ENCODE data around the gene YPEL3.

The YPEL3 gene

GRCh38 chr16:30091474-30092372 lies 4.3 kb downstream of the YPEL3 start, which contains the start of gene TBX6 (continued):
- TF ChIP-seq ZBTB26 (tag by site-specific recombination; optimal IDR thresholded peaks at IDR 0.05) (peak; percentile 88), KLF8 (tag by site-specific recombination; IDR thresholded peaks at IDR 0.05) (peak; percentile 39; the same call in 1 of the 2 replicates), SP3 (tag by site-specific recombination; IDR thresholded peaks at IDR 0.05) (peak; percentile 67), BCL11B (tag by site-specific recombination; IDR thresholded peaks at IDR 0.05; ENCODE audit: low read depth) (0 out of 2 replicates have a peak, but pooled peaks have one; percentile 33), ZNF777 (tag by site-specific recombination; IDR thresholded peaks at IDR 0.05; ENCODE audit: borderline replicate concordance) (peak; percentile 82; the same call in 1 of the 2 replicates), ZFP69B (tag by site-specific recombination; IDR thresholded peaks at IDR 0.05) (no peak), HIC1 (tag by site-specific recombination; IDR thresholded peaks at IDR 0.05) (peak; percentile 72), ZSCAN30 (tag by site-specific recombination; IDR thresholded peaks at IDR 0.05) (peak; percentile 76), ZNF37A (tag by site-specific recombination; IDR thresholded peaks at IDR 0.05) (peak; percentile 39; the same call in 1 of the 2 replicates), ZNF555 (tag by site-specific recombination; conservative IDR thresholded peaks at IDR 0.05) (no peak), ZNF76 (tag by site-specific recombination; IDR thresholded peaks at IDR 0.05; ENCODE audit: borderline replicate concordance, low read depth) (peak; percentile 100), ZBTB11 (tag by site-specific recombination; conservative IDR thresholded peaks at IDR 0.05; ENCODE audit: low read depth) (peak; percentile 61), ZNF623 (tag by site-specific recombination; IDR thresholded peaks at IDR 0.05) (no peak), ZSCAN16 (tag by site-specific recombination; IDR thresholded peaks at IDR 0.05) (0 out of 2 replicates have a peak, but pooled peaks have one; percentile 44), KLF9 (tag by site-specific recombination; IDR thresholded peaks at IDR 0.05; ENCODE audit: low read depth) (peak; percentile 48; the same call in 1 of the 2 replicates), ZNF600 (tag by site-specific recombination; IDR thresholded peaks at IDR 0.05) (peak; percentile 46; the same call in 1 of the 2 replicates), ZNF692 (tag by site-specific recombination; IDR thresholded peaks at IDR 0.05) (peak; percentile 34), KLF7 (tag by site-specific recombination; IDR thresholded peaks at IDR 0.05; ENCODE audit: borderline replicate concordance) (0 out of 2 replicates have a peak, but pooled peaks have one; percentile 27), KLF16 (tag by site-specific recombination; IDR thresholded peaks at IDR 0.05) (peak; percentile 55; the same call in 1 of the 2 replicates), ZNF654 (tag by site-specific recombination; IDR thresholded peaks at IDR 0.05; ENCODE audit: low read depth) (peak; percentile 58), ZNF544 (tag by site-specific recombination; IDR thresholded peaks at IDR 0.05) (no peak), GLIS1 (tag by site-specific recombination; IDR thresholded peaks at IDR 0.05) (peak; percentile 39; the same call in 1 of the 2 replicates), MYNN (tag by site-specific recombination; IDR thresholded peaks at IDR 0.05; ENCODE audit: borderline replicate concordance) (no peak), ZNF571 (tag by site-specific recombination; IDR thresholded peaks at IDR 0.05) (no peak), ZNF280D (tag by site-specific recombination; IDR thresholded peaks at IDR 0.05) (no peak)

Data from HEK293 (cell line).